GM18909 (cell line): ENCODE data around the gene FFAR1.

Experiments used
- ATAC-seq: cut with Tn5 transposase; IDR thresholded peaks from one replicate; pipeline ENCODE4 v1.9.1; 2021; ENCODE audit warnings: mild to moderate bottlenecking; ENCODE audit not compliant: unreplicated experiment, poor library complexity

Gene FFAR1

DNA sequence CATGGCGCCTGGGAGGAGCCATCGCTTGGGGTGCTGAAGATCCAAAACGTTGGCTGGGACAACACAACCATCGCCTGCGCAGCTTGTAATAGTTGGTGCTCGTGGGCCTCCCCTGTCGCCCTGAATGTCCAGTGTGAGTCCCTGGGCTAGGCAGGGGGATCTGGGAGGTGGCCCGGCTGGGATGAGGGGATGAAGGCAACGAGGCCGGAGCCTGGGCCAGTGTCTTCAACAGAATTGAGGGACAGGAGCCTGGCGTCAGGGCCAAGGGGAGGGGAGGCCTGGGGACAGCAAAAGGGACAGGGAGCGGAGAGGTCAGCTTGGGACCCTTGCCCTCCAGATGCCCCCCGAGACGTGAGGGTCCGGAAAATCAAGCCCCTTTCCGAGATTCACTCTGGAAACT lies 6.7 kb upstream of the FFAR1 start:
- ATAC-seq = no peak

DNA sequence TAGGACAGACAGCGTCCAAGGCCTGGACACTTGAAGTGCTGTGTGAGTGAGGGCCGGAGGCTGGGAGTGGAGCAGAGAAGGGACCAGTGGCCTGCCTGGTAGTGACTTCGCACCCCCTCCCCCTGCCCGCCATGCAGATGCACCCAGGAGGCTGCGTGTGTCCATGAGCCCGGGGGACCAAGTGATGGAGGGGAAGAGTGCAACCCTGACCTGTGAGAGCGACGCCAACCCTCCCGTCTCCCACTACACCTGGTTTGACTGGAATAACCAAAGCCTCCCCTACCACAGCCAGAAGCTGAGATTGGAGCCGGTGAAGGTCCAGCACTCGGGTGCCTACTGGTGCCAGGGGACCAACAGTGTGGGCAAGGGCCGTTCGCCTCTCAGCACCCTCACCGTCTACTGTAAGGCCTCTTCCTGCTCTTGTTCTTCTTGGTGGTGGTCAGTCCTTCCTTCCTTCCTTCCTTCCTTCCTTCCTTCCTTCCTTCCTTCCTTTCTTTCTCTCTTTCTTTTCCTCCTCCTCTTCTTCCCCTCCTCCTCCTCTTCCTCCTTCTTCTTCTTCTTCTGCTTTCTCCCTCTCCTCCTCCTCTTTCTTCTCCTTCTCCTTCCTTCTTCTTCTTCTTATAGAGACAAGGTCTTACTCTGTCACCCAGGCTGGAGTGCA lies 6.0 kb upstream of the FFAR1 start:
- no peak for ATAC-seq

DNA sequence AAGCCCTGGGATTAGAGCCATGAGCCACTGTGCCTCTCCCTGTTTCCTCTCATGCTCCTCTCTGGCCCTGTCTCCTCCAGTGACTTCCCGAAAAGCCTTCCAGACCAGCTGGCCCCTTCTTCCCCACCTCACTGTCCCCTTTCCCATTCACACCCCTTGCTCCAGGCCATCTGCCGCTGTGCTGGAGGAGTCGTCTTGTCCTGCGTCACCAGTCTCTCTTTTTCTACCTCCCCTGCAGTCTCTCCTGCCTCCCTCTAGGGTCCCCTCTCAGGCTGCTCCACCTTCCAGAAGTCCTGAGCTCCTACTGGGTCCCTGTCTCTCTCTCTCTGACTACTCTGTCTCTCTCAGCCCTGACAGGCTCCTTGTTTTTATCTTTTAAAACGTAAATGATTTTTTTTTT lies 5.3 kb upstream of the FFAR1 start:
- ATAC-seq = no peak

DNA sequence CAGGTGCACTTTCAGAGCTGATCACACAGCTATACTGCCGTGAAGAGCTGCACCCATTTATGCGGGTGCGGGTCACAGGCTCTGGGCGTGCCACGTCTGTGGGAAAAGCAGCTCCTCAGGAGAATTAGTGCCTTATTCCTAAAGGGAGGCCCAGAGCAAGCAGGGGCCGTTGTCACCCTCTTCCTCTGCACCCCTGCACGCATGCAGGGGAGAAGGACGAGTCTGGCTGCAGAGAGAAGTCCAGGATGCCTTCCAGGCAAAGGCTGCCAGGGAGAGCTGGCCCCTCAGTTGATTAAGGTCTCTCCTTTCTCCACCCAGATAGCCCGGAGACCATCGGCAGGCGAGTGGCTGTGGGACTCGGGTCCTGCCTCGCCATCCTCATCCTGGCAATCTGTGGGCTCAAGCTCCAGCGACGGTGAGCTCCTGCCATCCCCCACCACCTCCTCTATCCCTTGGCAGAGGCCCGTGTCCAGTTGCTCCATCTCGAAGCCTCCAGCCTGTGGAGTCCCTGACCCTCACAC lies 3.1 kb upstream of the FFAR1 start:
- no peak for ATAC-seq

DNA sequence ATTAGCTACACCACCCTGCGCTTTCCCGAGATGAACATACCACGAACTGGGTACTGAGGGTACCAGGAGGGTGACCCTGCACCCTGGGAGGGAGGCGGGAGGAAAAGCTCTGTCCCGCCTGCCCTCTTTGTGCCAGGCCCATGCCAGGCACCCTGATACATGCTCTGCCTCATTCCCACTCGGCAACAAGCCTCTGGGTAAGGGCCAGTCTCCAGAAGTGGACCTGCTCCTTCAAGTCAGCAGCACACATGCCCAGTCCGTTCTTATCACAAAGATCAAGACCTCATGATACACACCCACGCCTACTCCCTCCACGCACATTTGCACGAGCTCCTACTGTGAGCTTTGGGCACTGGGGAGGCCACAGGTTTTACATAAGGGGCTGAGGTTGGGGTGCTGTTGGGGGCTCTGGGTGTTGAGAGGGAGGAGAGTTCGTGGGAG lies 2.0 kb upstream of the FFAR1 start:
- no peak for ATAC-seq

DNA sequence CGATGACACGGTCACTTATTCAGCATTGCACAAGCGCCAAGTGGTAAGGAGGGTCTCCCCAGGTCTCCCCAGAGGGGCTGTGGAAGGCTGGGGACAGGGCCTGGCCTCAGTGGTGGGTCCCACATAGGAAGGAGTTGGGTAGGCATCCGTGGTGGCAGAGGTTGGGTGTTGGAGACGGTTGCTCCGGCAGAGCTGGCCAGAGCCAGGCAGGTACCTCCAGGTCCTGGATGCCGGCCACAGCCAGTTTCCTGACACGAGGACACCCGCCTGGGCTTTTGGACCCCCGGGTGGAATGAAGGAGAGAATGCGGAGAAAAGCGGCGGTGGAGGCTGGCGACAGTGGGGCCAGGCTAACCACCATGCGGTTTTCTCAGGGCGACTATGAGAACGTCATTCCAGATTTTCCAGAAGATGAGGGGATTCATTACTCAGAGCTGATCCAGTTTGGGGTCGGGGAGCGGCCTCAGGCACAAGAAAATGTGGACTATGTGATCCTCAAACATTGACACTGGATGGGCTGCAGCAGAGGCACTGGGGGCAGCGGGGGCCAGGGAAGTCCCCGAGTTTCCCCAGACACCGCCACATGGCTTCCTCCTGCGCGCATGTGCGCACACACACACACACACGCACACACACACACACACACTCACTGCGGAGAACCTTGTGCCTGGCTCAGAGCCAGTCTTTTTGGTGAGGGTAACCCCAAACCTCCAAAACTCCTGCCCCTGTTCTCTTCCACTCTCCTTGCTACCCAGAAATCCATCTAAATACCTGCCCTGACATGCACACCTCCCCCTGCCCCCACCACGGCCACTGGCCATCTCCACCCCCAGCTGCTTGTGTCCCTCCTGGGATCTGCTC lies 1.3 kb upstream of the FFAR1 start:
- ATAC-seq = no peak

DNA sequence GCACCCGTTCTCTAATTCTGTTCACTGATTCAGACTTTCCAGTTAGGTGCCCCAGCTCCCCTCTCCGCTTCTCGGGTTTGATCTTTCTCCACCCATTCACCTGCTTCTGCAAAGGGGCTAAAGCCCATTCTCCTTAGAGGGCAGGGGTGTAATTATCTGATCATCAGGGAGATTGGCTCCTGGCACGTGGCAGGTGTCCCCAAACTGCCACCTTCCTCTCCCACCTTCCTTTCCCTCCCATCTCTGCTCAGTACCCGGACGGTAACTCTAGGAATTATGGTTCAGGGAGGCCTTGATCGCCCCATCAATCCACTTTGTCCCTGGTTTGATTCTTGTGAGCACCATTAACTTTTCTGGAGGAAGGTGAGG lies 212 bp downstream of the FFAR1 start:
- ATAC-seq = no peak

DNA sequence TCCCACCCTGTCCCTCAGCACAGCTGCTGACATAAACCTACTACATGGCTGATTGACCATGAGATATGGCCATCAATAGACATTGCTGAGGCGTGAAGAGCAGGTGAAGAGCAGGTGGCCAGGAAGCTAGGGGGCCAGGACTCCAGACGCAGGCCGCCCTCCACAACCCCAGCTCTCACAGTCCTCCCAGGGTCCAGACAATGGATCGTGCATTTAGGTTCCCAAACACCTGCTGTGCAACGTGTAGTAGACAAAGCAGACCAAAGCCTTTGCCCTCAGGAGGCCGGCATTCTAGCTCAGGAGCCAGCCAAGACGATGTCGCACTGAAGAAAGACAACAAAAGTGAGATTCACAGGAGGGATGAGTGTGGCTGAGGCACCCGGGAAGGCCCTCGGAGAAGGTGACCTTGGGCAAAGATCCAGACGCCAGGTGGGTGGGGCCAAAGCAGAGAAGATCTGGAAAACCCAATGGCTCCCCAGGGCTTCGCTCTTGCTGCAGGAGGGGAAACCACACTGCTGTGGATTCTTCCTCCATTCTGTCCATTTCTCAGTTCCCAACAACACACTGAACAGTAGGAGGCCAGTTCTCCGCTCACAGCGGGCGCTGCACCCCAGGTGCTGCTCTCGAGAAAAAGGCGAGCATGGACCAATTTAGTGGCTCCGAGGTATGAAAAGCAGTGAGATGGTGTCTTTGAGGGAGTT lies 1.4 kb downstream of the FFAR1 start:
- ATAC-seq = no peak

DNA sequence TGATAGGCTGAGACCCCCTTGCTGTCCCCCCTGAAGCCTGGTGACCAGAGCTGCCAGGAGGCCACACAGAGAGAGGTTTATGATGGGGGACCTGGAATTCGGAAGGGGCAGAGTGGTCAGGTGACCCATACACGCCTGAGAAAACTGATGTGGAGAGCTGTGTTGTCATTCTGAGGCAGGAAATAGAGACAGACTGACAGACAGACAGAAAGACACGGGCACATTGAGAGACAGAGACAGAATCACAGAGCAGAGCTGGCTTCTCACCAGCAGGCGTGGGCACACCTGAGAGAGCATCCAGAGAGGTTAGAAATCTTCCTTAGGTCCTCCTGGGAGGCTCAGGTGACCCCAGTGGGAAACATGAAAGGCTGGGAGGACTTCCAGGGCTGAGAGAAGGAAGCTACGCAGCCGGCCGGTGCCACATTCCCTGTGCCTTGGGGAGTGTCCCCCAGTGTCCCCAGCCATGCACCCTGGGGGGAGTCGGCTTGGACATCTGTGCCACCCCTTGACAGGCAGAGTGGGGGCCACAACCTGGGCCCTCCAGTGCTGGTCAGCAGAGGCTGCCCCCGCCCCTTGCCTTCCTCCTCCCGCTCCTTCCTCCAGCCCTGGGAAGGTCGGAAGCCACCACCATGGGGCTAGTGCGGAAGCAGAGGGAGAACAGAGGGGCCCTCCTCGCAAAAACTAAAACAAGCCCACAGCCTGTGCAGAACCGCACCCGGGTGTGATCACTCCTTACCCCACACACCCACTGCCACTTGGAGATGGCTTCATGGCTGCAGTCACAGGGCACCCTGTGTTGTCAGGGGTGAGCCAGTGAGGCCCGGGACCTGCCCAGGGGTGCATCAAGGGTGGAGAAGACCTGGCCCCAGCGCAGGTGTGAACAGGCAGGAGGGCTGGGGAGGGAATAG lies 2.2 kb downstream of the FFAR1 start:
- ATAC-seq = no peak

DNA sequence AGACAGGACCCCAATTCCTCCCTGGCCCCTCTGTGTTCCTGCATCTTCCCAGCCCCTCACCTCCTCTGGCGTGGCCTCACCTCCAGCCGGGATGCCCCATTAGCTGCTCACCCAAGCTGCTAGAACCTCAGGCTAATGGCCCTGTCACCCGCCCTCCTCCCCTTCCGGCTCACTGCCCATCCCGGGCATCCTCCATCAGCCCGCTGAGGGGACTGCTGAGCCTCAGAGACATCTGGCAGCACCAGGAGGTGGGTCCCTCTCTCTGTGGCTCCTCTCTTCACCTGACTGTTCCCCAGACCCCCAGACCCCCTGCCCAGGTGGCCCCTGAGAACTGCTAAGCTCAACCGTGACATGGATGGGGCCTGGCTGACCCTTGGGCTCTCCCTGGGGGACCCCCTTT lies 2.9 kb downstream of the FFAR1 start:
- no peak for ATAC-seq

DNA sequence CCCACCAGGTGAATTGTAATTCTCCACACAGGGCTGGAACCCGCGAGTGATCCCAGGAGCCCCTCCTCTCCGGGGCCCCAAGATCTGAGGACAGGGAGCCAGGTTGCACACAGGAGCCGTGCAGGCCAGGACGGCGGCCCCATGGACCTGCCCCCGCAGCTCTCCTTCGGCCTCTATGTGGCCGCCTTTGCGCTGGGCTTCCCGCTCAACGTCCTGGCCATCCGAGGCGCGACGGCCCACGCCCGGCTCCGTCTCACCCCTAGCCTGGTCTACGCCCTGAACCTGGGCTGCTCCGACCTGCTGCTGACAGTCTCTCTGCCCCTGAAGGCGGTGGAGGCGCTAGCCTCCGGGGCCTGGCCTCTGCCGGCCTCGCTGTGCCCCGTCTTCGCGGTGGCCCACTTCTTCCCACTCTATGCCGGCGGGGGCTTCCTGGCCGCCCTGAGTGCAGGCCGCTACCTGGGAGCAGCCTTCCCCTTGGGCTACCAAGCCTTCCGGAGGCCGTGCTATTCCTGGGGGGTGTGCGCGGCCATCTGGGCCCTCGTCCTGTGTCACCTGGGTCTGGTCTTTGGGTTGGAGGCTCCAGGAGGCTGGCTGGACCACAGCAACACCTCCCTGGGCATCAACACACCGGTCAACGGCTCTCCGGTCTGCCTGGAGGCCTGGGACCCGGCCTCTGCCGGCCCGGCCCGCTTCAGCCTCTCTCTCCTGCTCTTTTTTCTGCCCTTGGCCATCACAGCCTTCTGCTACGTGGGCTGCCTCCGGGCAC lies 3.9 kb downstream of the FFAR1 start:
- ATAC-seq = no peak

DNA sequence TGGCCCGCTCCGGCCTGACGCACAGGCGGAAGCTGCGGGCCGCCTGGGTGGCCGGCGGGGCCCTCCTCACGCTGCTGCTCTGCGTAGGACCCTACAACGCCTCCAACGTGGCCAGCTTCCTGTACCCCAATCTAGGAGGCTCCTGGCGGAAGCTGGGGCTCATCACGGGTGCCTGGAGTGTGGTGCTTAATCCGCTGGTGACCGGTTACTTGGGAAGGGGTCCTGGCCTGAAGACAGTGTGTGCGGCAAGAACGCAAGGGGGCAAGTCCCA lies 4.4 kb downstream of the FFAR1 start:
- ATAC-seq = no peak

DNA sequence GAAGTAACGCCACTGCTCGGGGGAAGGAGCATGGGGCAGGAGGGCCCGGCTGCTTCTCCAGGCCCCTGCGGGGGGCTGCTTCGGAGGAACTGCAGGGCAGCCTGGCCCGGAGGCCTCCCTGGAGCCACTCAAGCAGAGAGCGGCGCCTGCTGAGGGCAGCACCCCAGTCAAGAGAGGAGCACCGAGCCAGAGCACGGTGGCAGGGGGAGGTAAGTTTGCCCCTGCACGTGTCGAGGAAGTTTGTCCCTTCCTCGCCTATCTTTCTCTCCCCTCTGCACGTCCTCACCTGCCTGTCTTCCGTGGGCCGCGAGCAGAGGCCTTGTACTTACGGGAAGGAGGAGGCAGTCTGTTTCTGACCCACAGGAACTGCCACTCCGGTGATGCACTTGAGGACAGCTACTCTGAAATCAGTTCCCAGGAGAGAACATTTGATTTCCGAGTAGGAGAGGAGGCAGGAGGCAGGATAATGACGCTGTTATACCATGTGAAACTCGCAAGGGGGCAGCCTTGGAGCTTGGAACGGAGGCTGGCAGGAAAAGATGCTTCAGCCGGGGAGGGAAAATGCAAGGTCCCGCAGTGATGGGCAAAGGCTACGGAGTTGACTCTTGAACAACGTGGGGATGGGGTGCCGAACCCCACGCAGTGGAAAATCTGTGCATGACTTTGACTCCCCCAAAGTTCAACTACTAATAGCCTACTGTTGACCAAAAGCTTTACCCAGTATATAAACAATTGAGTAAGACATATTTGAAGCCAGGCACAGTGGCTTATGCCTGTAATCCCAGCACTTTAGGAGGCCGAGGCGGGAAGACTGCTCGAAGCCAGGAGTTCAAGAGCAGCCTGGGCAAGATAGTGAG lies 5.0 kb downstream of the FFAR1 start:
- no peak for ATAC-seq

DNA sequence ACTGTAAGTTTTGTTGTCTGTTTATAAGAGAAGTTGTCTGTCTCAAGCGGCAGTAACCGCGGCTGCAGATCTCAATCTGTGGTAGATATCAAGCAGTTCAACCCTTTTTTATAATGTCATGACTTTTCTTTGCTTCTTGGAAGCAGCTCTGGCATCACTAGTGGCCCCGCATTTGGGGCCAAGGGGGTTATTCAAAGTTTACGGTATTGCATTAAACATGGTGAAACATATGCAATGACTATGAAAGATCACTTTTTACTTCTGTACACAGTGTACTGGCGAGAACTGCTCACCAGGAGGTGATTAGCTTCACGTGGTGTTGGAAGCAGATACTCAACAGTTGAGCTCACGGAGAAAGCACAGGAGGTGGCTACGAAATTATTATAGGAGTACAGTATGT lies 5.9 kb downstream of the FFAR1 start:
- ATAC-seq = no peak

DNA sequence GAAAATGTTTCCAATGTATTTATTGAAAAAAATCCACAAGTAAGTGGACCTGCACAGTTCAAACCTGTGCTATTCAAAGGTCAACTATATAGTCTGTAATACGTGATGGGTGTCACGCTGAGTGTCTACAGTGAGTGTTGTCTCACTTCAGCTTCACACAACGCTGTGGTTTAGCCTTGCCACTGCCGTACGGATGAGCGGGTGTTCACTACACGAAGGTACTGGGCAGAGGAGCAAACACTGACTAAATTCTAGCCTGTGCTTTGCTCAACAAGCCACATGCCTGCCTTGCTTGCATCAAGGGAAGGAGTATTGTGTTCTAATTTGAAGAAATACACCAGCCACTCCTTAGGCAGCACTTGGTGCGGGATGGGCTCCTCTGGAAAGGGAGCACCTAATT lies 7.2 kb downstream of the FFAR1 start:
- ATAC-seq = no peak

DNA sequence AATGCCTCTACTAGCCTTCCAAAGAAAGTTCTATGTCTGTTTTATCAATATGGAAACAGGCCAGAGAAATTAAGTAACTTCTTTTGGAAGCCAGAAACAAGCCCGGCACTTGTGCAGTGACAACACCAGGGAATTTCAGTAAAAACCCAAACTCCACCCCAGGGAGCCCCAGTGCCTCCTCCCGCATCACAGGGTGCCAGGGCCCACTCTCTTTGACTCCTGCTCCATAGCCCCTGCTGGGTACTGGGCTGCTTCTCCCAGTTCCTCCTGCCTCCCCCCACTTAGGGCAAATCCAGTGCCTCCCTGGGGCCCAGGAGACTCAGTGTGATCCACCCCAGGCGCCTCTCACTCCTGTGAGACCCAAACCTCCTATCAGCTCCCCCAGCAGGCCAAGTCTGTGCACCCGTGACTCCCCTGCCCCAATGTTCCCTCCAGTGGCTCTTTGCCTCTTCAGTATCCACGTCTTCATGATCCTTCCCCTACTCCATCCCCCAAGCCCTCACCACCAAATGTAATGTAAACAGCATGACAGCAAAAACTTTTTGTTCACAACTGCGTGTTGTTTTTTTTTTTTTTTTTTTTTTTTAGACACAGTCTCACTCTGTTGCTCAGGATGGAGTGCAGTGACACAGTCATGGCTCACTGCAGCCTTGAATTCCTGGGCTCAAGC lies 8.2 kb downstream of the FFAR1 start:
- ATAC-seq = no peak

DNA sequence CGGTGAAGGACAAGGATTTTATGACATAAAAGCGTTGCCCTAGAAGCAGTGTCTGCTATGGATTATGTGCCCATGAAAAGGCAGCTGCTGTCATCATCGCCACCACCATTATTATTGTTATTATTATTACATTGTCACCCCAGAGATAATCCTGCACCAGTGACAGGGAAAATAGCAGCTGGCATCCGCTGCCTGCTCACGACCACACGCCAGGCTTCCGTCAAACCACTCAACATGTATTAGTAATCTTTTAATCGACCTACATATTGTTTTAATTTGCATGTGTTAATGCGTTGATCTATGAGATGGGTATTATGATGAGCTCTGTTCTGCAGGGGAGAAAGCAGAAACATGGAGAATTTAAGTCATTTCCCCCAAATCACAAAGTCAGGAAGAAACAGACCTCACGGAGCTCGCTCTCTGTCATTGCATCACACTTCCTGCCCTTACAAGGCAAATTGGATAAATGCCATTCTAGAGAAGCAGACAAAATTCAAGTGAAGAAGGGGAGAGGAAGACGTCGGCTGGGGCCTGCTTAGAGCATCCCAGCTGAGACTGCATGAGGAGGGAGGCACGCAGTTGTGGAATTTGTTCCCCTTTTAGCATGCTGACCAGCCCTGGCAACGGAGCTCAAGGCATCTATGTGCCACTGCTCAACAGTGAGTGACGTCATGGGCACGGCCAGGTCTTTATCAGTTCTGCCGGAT lies 10.3 kb downstream of the FFAR1 start, which contains the start of gene FFAR3:
TSS of gene FFAR3 (plus strand) at position 594 of the 707 bp plus-strand sequence. CDS start 431 bp downstream, outside the sequence.
- ATAC-seq = no peak
